HCT116 (cell line): ENCODE data around the gene TCERG1L. TPM values are rescaled to one million over a fixed set of nuclear protein-coding genes. Genes with fewer than 3 reads are reported as not detected.

ENCODE experiments used
- ATAC-seq: fragments of 200-7000 bp; cut with Tn5 transposase; 2 replicates; pipeline ENCODE4 v1.9.1; 2020; ENCODE audit warnings: mild to moderate bottlenecking, moderate library complexity
- BruUV-seq: library from RNA; stranded (reverse); fragments of 400-500 nt; replicated peaks from 2 replicates; lab custom pipeline; 2021; lab: Mats Ljungman, UMichigan
- CTCF ChIA-PET: fragments of 300-600 bp; sonication (Branson Sonifier 250); formaldehyde crosslinking; loops from one replicate; lab custom pipeline; 2021; ENCODE audit warnings: antibody characterized with exemption; lab: Charles Lee
- POLR2A ChIA-PET: fragments of 300-600, 350-600 bp; sonication (Branson Sonifier 250); formaldehyde crosslinking; loops from one replicate; lab custom pipeline; 2021; ENCODE audit warnings: antibody characterized with exemption; lab: Charles Lee
- RAD21 ChIA-PET, 2 experiments: fragments of 300-600 bp; sonication (Branson Sonifier 250); formaldehyde crosslinking; loops; one replicate each; lab custom pipeline; 2023; ENCODE audit warnings: low total read pairs in 2 of 2; ENCODE audit not compliant: uncharacterized antibody in 2 of 2, unreplicated experiment in 2 of 2, low non-redundant PET in 1 of 2; lab: Charles Lee
- DNase-seq: peaks from one replicate; pipeline ENCODE4 v3.0.0-alpha.2; 2010; ENCODE audit warnings: low read depth, low spot score
- H2AFZ ChIP-seq: fragments of 200-600 bp; shearing (Covaris generic), sonication (generic); 2 replicates; pipeline ENCODE4 v1.6.1; 2017; ENCODE audit warnings: low read depth, mixed run types, mixed read lengths, antibody characterized with exemption, low read length; ENCODE audit not compliant: poor library complexity, severe bottlenecking
- H3K27ac ChIP-seq: 2 replicates; pipeline ENCODE4 v1.5.1; 2012; ENCODE audit warnings: low read depth, low read length
- H3K27me3 ChIP-seq: fragments of 200-600 bp; sonication (generic); 2 replicates; pipeline ENCODE4 v1.6.1; 2016; ENCODE audit warnings: mixed run types, low read length, mixed read lengths; ENCODE audit not compliant: insufficient read depth
- H3K36me3 ChIP-seq, 2 experiments: fragments of 200-500 bp in 1 of 2; fragments of 200-600 bp in 1 of 2; sonication (Bioruptor generic) in 1 of 2; sonication (generic) in 1 of 2; 2 replicates each; pipeline versions ENCODE4 v1.5.1 to v1.6.1; 2014 to 2016; ENCODE audit warnings: low read length in 2 of 2, inconsistent platforms in 1 of 2, mixed read lengths in 1 of 2, mixed run types in 1 of 2; ENCODE audit not compliant: insufficient read depth in 2 of 2, control insufficient read depth in 1 of 2
- H3K4me1 ChIP-seq, 2 experiments: fragments of 200-600 bp in 1 of 2; sonication (generic) in 1 of 2; 2 replicates each; pipeline versions ENCODE4 v1.5.1 to v1.6.1; 2012 to 2017; ENCODE audit warnings: low read length in 2 of 2, inconsistent platforms in 1 of 2, mild to moderate bottlenecking in 1 of 2, mixed read lengths in 1 of 2, mixed run types in 1 of 2, moderate library complexity in 1 of 2; ENCODE audit not compliant: insufficient read depth in 2 of 2, control insufficient read depth in 1 of 2
- H3K4me2 ChIP-seq: fragments of 200-600 bp; sonication (generic); 2 replicates; pipeline ENCODE4 v1.6.1; 2017; ENCODE audit warnings: mixed run types, low read length, mixed read lengths
- H3K4me3 ChIP-seq, 2 experiments: fragments of 200-600 bp in 1 of 2; sonication (generic) in 1 of 2; replicated peaks in 1 of 2; 2 replicates each; pipeline ENCODE4 v1.5.1; 2011 to 2016; ENCODE audit warnings: low read length in 2 of 2, control low read depth in 1 of 2, low read depth in 1 of 2, mild to moderate bottlenecking in 1 of 2, mixed read lengths in 1 of 2, mixed run types in 1 of 2
- H3K79me2 ChIP-seq: fragments of 200-600 bp; sonication (generic); 2 replicates; pipeline ENCODE4 v1.6.1; 2017; ENCODE audit warnings: mild to moderate bottlenecking, mixed run types, low read length, moderate library complexity, mixed read lengths; ENCODE audit not compliant: insufficient read depth
- H3K9ac ChIP-seq: fragments of 200-600 bp; sonication (generic); 2 replicates; pipeline ENCODE4 v1.6.1; 2016; ENCODE audit warnings: low read length, mixed read lengths
- H3K9me2 ChIP-seq: fragments of 200-600 bp; sonication (generic), shearing (Covaris generic); 2 replicates; pipeline ENCODE4 v1.6.1; 2017; ENCODE audit warnings: mixed run types, mild to moderate bottlenecking, moderate library complexity; ENCODE audit not compliant: insufficient read depth
- H3K9me3 ChIP-seq, 2 experiments: fragments of 200-500 bp in 1 of 2; fragments of 200-600 bp in 1 of 2; sonication (Bioruptor generic) in 1 of 2; sonication (generic) in 1 of 2; 2 replicates each; pipeline ENCODE4 v1.6.1; 2014 to 2017; ENCODE audit warnings: low read length in 2 of 2, mixed read lengths in 2 of 2, inconsistent platforms in 1 of 2, low read depth in 1 of 2, mild to moderate bottlenecking in 1 of 2, mixed run types in 1 of 2, moderate library complexity in 1 of 2; ENCODE audit not compliant: control insufficient read depth in 1 of 2, insufficient read depth in 1 of 2
- H4K20me1 ChIP-seq: fragments of 200-600 bp; sonication (generic), shearing (Covaris generic); 2 replicates; pipeline ENCODE4 v1.6.1; 2017; ENCODE audit warnings: mixed run types, mild to moderate bottlenecking, moderate library complexity; ENCODE audit not compliant: insufficient read depth
- ATF3 ChIP-seq: IDR thresholded peaks from 2 replicates; pipeline ENCODE4 v1.6.1; 2012
- CEBPB ChIP-seq: IDR thresholded peaks from 2 replicates; pipeline ENCODE4 v1.6.1; 2012; ENCODE audit warnings: low read depth
- EGR1 ChIP-seq: IDR thresholded peaks from 2 replicates; pipeline ENCODE4 v1.6.1; 2012; ENCODE audit warnings: low read depth
- ELF1 ChIP-seq: IDR thresholded peaks from 2 replicates; pipeline ENCODE4 v1.6.1; 2012; ENCODE audit warnings: low read depth, borderline replicate concordance
- EZH2 ChIP-seq: fragments of 200-600 bp; sonication (generic); IDR thresholded peaks from 2 replicates; pipeline ENCODE4 v1.6.1; 2017; ENCODE audit warnings: antibody characterized with exemption, mixed run types
- EZH2phosphoT487 ChIP-seq: fragments of 200-600 bp; IDR thresholded peaks from 2 replicates; pipeline ENCODE4 v1.6.1; 2018; ENCODE audit warnings: antibody characterized with exemption, borderline replicate concordance
- FOSL1 ChIP-seq: IDR thresholded peaks from 2 replicates; pipeline ENCODE4 v1.6.1; 2012; ENCODE audit warnings: low read depth
- JUND ChIP-seq: IDR thresholded peaks from 2 replicates; pipeline ENCODE4 v1.6.1; 2012
- POLR2A ChIP-seq: IDR thresholded peaks from 2 replicates; pipeline ENCODE4 v1.7.0; 2011; ENCODE audit warnings: borderline replicate concordance; ENCODE audit not compliant: insufficient read depth, insufficient read length; ENCODE audit errors: extremely low read depth
- POLR2AphosphoS5 ChIP-seq: IDR thresholded peaks from 2 replicates; pipeline ENCODE4 v1.6.1; 2011; ENCODE audit warnings: mild to moderate bottlenecking, low read depth, low read length, moderate library complexity
- RAD21 ChIP-seq: IDR thresholded peaks from 2 replicates; pipeline ENCODE4 v1.6.1; 2012; ENCODE audit warnings: low read depth, mild to moderate bottlenecking
- REST ChIP-seq: IDR thresholded peaks from 2 replicates; pipeline ENCODE4 v1.6.1; 2012; ENCODE audit warnings: low read depth
- SP1 ChIP-seq: IDR thresholded peaks from 2 replicates; pipeline ENCODE4 v1.6.1; 2012; ENCODE audit warnings: low read depth
- SRF ChIP-seq: IDR thresholded peaks from 2 replicates; pipeline ENCODE4 v1.6.1; 2012; ENCODE audit warnings: low read depth
- TCF7L2 ChIP-seq: IDR thresholded peaks from 2 replicates; pipeline ENCODE4 v1.7.0; 2011; ENCODE audit warnings: borderline replicate concordance, inconsistent platforms; ENCODE audit not compliant: insufficient read depth, insufficient read length; ENCODE audit errors: extremely low read depth
- YY1 ChIP-seq: IDR thresholded peaks from 2 replicates; pipeline ENCODE4 v1.6.1; 2011; ENCODE audit warnings: low read length, low read depth, moderate library complexity, mild to moderate bottlenecking; ENCODE audit not compliant: insufficient replicate concordance; ENCODE audit errors: extremely low read depth
- ZFX ChIP-seq: fragments of 450-650 bp; IDR thresholded peaks from 2 replicates; pipeline ENCODE4 v1.6.1; 2017
- ZNF274 ChIP-seq: fragments of 200-500 bp; sonication (Bioruptor generic); IDR thresholded peaks from 2 replicates; pipeline ENCODE4 v1.6.1; 2014; ENCODE audit warnings: mild to moderate bottlenecking, low read depth, low read length, inconsistent platforms
- intact Hi-C: fragments of 100-400 bp; cut with micrococcal nuclease; formaldehyde crosslinking; loops from 2 replicates; pipeline ENCODE4 v1.10.0; 2022
- total RNA-seq: library from RNA; stranded (reverse); gene quantifications from one replicate; pipeline ENCODE4 v1.2.1, GENCODE V29; 2021; ENCODE audit not compliant: unreplicated experiment
- TF ChIP-seq, protein P1 (sequence below), 3 experiments: fragments of 200-600 bp in 1 of 3; sonication (generic) in 1 of 3; IDR thresholded peaks in 2 of 3; conservative IDR thresholded peaks in 1 of 3; 2 replicates each; pipeline ENCODE4 v1.5.1; 2012 to 2017; ENCODE audit warnings: low read depth in 2 of 3, low read length in 2 of 3, antibody characterized with exemption in 1 of 3, borderline replicate concordance in 1 of 3, control low read depth in 1 of 3, mild to moderate bottlenecking in 1 of 3, mixed read lengths in 1 of 3, mixed run types in 1 of 3, moderate library complexity in 1 of 3; ENCODE audit not compliant: insufficient read depth in 1 of 3
- TF ChIP-seq, protein P2 (sequence below): IDR thresholded peaks from 2 replicates; pipeline ENCODE4 v1.6.1; 2012

Gene TCERG1L
- total RNA-seq, 1 experiment from 2014 or later, result not detected

- no peak for TF ChIP-seq EZH2phosphoT487
- no peak for TF ChIP-seq ATF3
- no peak for TF ChIP-seq YY1
- no peak for TF ChIP-seq FOSL1
- no peak for TF ChIP-seq CEBPB
- TF ChIP-seq, all 23 proteins: peak for 0
These were observed 198.4 kb downstream of the TCERG1L start (continued) for GRCh38 chr10:131113165-131113564.

GRCh38 chr10:131112691-131113090 lies 198.8 kb downstream of the TCERG1L start:
- H3K27me3 ChIP-seq, result no peaks in the 10 kb centered on the region
- no peaks in the 10 kb centered on the region for H3K4me1 ChIP-seq
- H3K79me2 ChIP-seq, result no peaks in the 10 kb centered on the region
- no TSS peak for BruUV-seq
- H3K27ac ChIP-seq, result no peak overlapping the region
- H3K9ac ChIP-seq, result no peak overlapping the region
- CTCF ChIA-PET, result no interaction called here
- TF ChIP-seq EZH2, result no peak
- no peak for TF ChIP-seq REST
- TF ChIP-seq, protein P1, sequence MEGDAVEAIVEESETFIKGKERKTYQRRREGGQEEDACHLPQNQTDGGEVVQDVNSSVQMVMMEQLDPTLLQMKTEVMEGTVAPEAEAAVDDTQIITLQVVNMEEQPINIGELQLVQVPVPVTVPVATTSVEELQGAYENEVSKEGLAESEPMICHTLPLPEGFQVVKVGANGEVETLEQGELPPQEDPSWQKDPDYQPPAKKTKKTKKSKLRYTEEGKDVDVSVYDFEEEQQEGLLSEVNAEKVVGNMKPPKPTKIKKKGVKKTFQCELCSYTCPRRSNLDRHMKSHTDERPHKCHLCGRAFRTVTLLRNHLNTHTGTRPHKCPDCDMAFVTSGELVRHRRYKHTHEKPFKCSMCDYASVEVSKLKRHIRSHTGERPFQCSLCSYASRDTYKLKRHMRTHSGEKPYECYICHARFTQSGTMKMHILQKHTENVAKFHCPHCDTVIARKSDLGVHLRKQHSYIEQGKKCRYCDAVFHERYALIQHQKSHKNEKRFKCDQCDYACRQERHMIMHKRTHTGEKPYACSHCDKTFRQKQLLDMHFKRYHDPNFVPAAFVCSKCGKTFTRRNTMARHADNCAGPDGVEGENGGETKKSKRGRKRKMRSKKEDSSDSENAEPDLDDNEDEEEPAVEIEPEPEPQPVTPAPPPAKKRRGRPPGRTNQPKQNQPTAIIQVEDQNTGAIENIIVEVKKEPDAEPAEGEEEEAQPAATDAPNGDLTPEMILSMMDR (IDR thresholded peaks at IDR 0.05 in 2 of 3, conservative IDR thresholded peaks at IDR 0.05 in 1 of 3; ENCODE audit: borderline replicate concordance in 1 of 3, insufficient read depth in 1 of 3, low read depth in 2 of 3, low read length in 2 of 3), result no peak
- no peak for TF ChIP-seq RAD21
- no peak for TF ChIP-seq EZH2phosphoT487
- no peak for TF ChIP-seq CEBPB
- TF ChIP-seq, protein P2, sequence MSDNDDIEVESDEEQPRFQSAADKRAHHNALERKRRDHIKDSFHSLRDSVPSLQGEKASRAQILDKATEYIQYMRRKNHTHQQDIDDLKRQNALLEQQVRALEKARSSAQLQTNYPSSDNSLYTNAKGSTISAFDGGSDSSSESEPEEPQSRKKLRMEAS, result no peak
- no peak for TF ChIP-seq ELF1
- no peak for TF ChIP-seq ZNF274
- no peak for TF ChIP-seq SP1
- no peak for TF ChIP-seq SRF
- no peak for TF ChIP-seq POLR2A
- TF ChIP-seq TCF7L2, result no peak
- TF ChIP-seq ZFX, result no peak
- TF ChIP-seq EGR1, result no peak
- no peak for TF ChIP-seq POLR2AphosphoS5
- TF ChIP-seq ATF3, result no peak
- TF ChIP-seq JUND, result no peak
- no peak for TF ChIP-seq YY1
- intact Hi-C loops, result no loop called here
- H3K4me2 ChIP-seq, result no peak overlapping the region
- H2AFZ ChIP-seq, result no peak overlapping the region
- RAD21 ChIA-PET, result no interaction called here
- no peaks in the 10 kb centered on the region for H4K20me1 ChIP-seq
- no peaks in the 10 kb centered on the region for H3K9me2 ChIP-seq
- POLR2A ChIA-PET, result no interaction called here
- H3K9me3 ChIP-seq, result no peaks in the 10 kb centered on the region
- ATAC-seq, result no peak
- no peak for DNase-seq
- no peaks in the 10 kb centered on the region for H3K36me3 ChIP-seq
- H3K4me3 ChIP-seq, result no peak overlapping the region
